WTC11 (cell line): ENCODE measurements around the gene GCHFR. TPM values are rescaled to one million over a fixed set of nuclear protein-coding genes. Genes with fewer than 3 reads are reported as not detected.

Experiments
- ATAC-seq: fragments of 200-7000 bp; cut with Tn5 transposase; 2 replicates; pipeline ENCODE4 v1.10.0; 2021; ENCODE audit warnings: mild to moderate bottlenecking, moderate library complexity
- CTCF ChIA-PET: fragments of 300-600 bp; sonication (Branson Sonifier 250); formaldehyde crosslinking; loops from one replicate; lab custom pipeline; 2021; ENCODE audit warnings: antibody characterized with exemption; lab: Charles Lee
- POLR2A ChIA-PET: fragments of 350-600 bp; sonication (Branson Sonifier 250); formaldehyde crosslinking; loops from one replicate; lab custom pipeline; 2021; ENCODE audit warnings: antibody characterized with exemption; lab: Charles Lee
- DNase-seq: peaks from one replicate; pipeline ENCODE4 v3.0.0; 2021; ENCODE audit warnings: low spot score
- H3K27ac Mint-ChIP-seq: 2 replicates; pipeline ENCODE4 v1.8.0; 2021; ENCODE audit warnings: mixed read lengths
- H3K27me3 Mint-ChIP-seq: 2 replicates; pipeline ENCODE4 v1.8.0; 2021; ENCODE audit warnings: low read depth, mild to moderate bottlenecking, moderate library complexity, mixed read lengths
- H3K36me3 Mint-ChIP-seq: 2 replicates; pipeline ENCODE4 v1.8.0; 2021; ENCODE audit warnings: mixed read lengths
- H3K4me1 Mint-ChIP-seq: 2 replicates; pipeline ENCODE4 v1.8.0; 2022; ENCODE audit warnings: mixed read lengths
- H3K4me3 Mint-ChIP-seq: 2 replicates; pipeline ENCODE4 v1.8.0; 2021; ENCODE audit warnings: mild to moderate bottlenecking, moderate library complexity, mixed read lengths
- H3K9me3 Mint-ChIP-seq: 2 replicates; pipeline ENCODE4 v1.8.0; 2021; ENCODE audit warnings: mixed read lengths
- FOXJ3 ChIP-seq: sonication (generic); formaldehyde crosslinking; IDR thresholded peaks from 2 replicates; pipeline ENCODE4 v1.9.0; 2021; ENCODE audit warnings: missing genetic modification reagents, mild to moderate bottlenecking, borderline replicate concordance
- GTF2I ChIP-seq: fragments of 250-450 bp; sonication (Bioruptor Pico); conservative IDR thresholded peaks from 2 replicates; pipeline ENCODE4 v1.4.0; 2021; ENCODE audit warnings: mild to moderate bottlenecking
- HMGA2 ChIP-seq: fragments of 250-450 bp; sonication (Bioruptor Pico); IDR thresholded peaks from 2 replicates; pipeline ENCODE4 v1.4.0; 2021; ENCODE audit warnings: mild to moderate bottlenecking, moderate library complexity
- MXD4 ChIP-seq: fragments of 250-450 bp; sonication (Bioruptor Pico); IDR thresholded peaks from 2 replicates; pipeline ENCODE4 v1.8.0; 2021; ENCODE audit warnings: mild to moderate bottlenecking, moderate library complexity, borderline replicate concordance
- RELA ChIP-seq: sonication (generic); formaldehyde crosslinking; IDR thresholded peaks from 2 replicates; pipeline ENCODE4 v1.8.1; 2022; ENCODE audit warnings: missing genetic modification reagents, mild to moderate bottlenecking, borderline replicate concordance
- SMAD3 ChIP-seq: sonication (generic); formaldehyde crosslinking; IDR thresholded peaks from 2 replicates; pipeline ENCODE4 v1.8.0; 2022; ENCODE audit warnings: missing genetic modification reagents, mild to moderate bottlenecking, borderline replicate concordance
- SMAD4 ChIP-seq: sonication (generic); formaldehyde crosslinking; IDR thresholded peaks from 2 replicates; pipeline ENCODE4 v1.8.0; 2022; ENCODE audit warnings: mild to moderate bottlenecking, missing genetic modification reagents
- TP53 ChIP-seq: sonication (generic); formaldehyde crosslinking; IDR thresholded peaks from 2 replicates; pipeline ENCODE4 v1.8.1; 2023; ENCODE audit warnings: mild to moderate bottlenecking, missing genetic modification reagents
- ZNF121 ChIP-seq: sonication (generic); formaldehyde crosslinking; IDR thresholded peaks from 2 replicates; pipeline ENCODE4 v1.8.0; 2023; ENCODE audit warnings: missing genetic modification reagents
- ZNF512 ChIP-seq: sonication (generic); formaldehyde crosslinking; IDR thresholded peaks from 2 replicates; pipeline ENCODE4 v1.8.1; 2022; ENCODE audit warnings: missing genetic modification reagents, borderline replicate concordance
- ZNF671 ChIP-seq: fragments of 250-450 bp; sonication (Bioruptor Pico); IDR thresholded peaks from 2 replicates; pipeline ENCODE4 v1.8.0; 2021; ENCODE audit warnings: mild to moderate bottlenecking
- total RNA-seq: library from RNA; stranded (reverse); gene quantifications from 3 replicates; pipeline ENCODE4 v1.2.3, GENCODE V29; 2021
- TF ChIP-seq, protein P1 (sequence below): sonication (generic); formaldehyde crosslinking; conservative IDR thresholded peaks from 2 replicates; pipeline ENCODE4 v1.8.1; 2023; ENCODE audit warnings: mild to moderate bottlenecking, low read depth, missing genetic modification reagents, moderate library complexity
- TF ChIP-seq, protein P2 (sequence below): sonication (generic); formaldehyde crosslinking; IDR thresholded peaks from 2 replicates; pipeline ENCODE4 v1.8.1; 2023; ENCODE audit warnings: mild to moderate bottlenecking, moderate library complexity, missing genetic modification reagents
- TF ChIP-seq, protein P3 (sequence below): sonication (generic); formaldehyde crosslinking; IDR thresholded peaks from 2 replicates; pipeline ENCODE4 v1.8.1; 2023; ENCODE audit warnings: mild to moderate bottlenecking, missing genetic modification reagents
- TF ChIP-seq, protein P4 (sequence below): fragments of 250-450 bp; sonication (Bioruptor Pico); IDR thresholded peaks from 2 replicates; pipeline ENCODE4 v1.9.0; 2021; ENCODE audit warnings: mild to moderate bottlenecking

GCHFR gene
- total RNA-seq, 1 experiment from 2014 or later: 42.3 TPM

- Mint-ChIP-seq H3K4me3 (no peak overlapping the region), H3K4me1 (peaks cover 53% of the 10 kb centered on the region), H3K9me3 (no peaks in the 10 kb centered on the region), H3K27ac (no peak overlapping the region), H3K27me3 (no peaks in the 10 kb centered on the region), H3K36me3 (peaks cover 10% of the 10 kb centered on the region)
- TF ChIP-seq, protein P1, sequence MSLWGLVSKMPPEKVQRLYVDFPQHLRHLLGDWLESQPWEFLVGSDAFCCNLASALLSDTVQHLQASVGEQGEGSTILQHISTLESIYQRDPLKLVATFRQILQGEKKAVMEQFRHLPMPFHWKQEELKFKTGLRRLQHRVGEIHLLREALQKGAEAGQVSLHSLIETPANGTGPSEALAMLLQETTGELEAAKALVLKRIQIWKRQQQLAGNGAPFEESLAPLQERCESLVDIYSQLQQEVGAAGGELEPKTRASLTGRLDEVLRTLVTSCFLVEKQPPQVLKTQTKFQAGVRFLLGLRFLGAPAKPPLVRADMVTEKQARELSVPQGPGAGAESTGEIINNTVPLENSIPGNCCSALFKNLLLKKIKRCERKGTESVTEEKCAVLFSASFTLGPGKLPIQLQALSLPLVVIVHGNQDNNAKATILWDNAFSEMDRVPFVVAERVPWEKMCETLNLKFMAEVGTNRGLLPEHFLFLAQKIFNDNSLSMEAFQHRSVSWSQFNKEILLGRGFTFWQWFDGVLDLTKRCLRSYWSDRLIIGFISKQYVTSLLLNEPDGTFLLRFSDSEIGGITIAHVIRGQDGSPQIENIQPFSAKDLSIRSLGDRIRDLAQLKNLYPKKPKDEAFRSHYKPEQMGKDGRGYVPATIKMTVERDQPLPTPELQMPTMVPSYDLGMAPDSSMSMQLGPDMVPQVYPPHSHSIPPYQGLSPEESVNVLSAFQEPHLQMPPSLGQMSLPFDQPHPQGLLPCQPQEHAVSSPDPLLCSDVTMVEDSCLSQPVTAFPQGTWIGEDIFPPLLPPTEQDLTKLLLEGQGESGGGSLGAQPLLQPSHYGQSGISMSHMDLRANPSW (CRISPR knock-in tag): no peak
- TF ChIP-seq, protein P2, sequence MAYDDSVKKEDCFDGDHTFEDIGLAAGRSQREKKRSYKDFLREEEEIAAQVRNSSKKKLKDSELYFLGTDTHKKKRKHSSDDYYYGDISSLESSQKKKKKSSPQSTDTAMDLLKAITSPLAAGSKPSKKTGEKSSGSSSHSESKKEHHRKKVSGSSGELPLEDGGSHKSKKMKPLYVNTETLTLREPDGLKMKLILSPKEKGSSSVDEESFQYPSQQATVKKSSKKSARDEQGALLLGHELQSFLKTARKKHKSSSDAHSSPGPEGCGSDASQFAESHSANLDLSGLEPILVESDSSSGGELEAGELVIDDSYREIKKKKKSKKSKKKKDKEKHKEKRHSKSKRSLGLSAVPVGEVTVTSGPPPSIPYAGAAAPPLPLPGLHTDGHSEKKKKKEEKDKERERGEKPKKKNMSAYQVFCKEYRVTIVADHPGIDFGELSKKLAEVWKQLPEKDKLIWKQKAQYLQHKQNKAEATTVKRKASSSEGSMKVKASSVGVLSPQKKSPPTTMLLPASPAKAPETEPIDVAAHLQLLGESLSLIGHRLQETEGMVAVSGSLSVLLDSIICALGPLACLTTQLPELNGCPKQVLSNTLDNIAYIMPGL (CRISPR knock-in tag): no peak
- TF ChIP-seq, protein P3, sequence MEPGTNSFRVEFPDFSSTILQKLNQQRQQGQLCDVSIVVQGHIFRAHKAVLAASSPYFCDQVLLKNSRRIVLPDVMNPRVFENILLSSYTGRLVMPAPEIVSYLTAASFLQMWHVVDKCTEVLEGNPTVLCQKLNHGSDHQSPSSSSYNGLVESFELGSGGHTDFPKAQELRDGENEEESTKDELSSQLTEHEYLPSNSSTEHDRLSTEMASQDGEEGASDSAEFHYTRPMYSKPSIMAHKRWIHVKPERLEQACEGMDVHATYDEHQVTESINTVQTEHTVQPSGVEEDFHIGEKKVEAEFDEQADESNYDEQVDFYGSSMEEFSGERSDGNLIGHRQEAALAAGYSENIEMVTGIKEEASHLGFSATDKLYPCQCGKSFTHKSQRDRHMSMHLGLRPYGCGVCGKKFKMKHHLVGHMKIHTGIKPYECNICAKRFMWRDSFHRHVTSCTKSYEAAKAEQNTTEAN (CRISPR knock-in tag): no peak
- TF ChIP-seq FOXJ3 (CRISPR knock-in tag): no peak
- TF ChIP-seq ZNF512: no peak
- no peak for TF ChIP-seq HMGA2 (CRISPR knock-in tag)
- no peak for TF ChIP-seq ZNF671 (CRISPR knock-in tag)
- TF ChIP-seq GTF2I (CRISPR knock-in tag): no peak
- TF ChIP-seq, protein P4, sequence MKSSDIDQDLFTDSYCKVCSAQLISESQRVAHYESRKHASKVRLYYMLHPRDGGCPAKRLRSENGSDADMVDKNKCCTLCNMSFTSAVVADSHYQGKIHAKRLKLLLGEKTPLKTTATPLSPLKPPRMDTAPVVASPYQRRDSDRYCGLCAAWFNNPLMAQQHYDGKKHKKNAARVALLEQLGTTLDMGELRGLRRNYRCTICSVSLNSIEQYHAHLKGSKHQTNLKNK: no peak
- TF ChIP-seq SMAD4: no peak
- no peak for TF ChIP-seq SMAD3
- no peak for TF ChIP-seq TP53 (CRISPR knock-in tag)
- DNase-seq (no peak), ATAC-seq (no peak)
- POLR2A ChIA-PET: no interaction called here
- CTCF ChIA-PET: interaction anchor here (1.5 to 2.2 kb wide), 2 partner anchors 67 to 103 kb away, joined by 3 to 6 read pairs; partner anchors contain the start of gene VPS18
These were observed 26.9 kb downstream of the GCHFR start for GRCh38 chr15:40790718-40791117.

DNA sequence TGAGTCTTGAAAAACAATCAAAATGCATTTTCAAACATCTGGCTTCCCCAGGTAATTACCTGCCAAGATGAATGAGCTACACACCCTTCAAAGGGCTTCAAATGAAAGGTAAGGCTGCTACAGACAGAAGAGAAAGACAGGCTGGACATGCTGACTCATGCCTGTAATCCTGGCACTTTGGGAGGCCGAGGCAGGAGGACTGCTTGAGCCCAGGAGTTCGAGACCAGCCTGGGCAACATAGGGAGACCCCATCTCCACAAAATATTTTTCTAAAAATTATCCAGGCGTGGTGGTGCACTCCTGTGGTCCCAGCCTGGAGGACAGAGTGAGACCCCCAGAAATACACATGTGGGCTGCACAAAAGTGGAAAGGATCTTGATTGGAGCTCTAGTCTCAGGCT, 28.5 kb downstream of the GCHFR start:
- ATAC-seq (no peak), DNase-seq (no peak)
- Mint-ChIP-seq H3K4me1 (peaks cover 48% of the 10 kb centered on the region), H3K27me3 (no peaks in the 10 kb centered on the region), H3K4me3 (no peak overlapping the region), H3K27ac (no peak overlapping the region; the same call in 1 of the 2 replicates), H3K9me3 (no peaks in the 10 kb centered on the region), H3K36me3 (peaks cover 10% of the 10 kb centered on the region)
- ChIA-PET POLR2A (interaction anchor here (0.6 kb wide), 1 partner anchor 9 kb away, joined by 3 read pairs; no protein-coding TSS in a partner anchor), CTCF (interaction anchor here (0.7 to 1.0 kb wide), 3 partner anchors 14 to 103 kb away, joined by 3 read pairs; partner anchors contain the start of genes DNAJC17 and ZFYVE19)
- TF ChIP-seq RELA (no peak), ZNF121 (CRISPR knock-in tag) (peak; percentile 82), MXD4 (no peak)
